Dermis blood vessel endothelial cell (primary cell): ENCODE data around the gene SMPDL3A. TPM values are rescaled to one million over a fixed set of nuclear protein-coding genes. Genes with fewer than 3 reads are reported as not detected.
"Not testable (repeated sequence)": the region's sequence is repeated elsewhere in the genome, so short reads cannot be mapped to it uniquely, and the experiment has no call there.

Experiments used
- DNase-seq: peaks from one replicate; pipeline ENCODE4 v3.0.0; 2010
- total RNA-seq: library from RNA; depleted of rRNA; stranded (reverse); fragments of >200 nt; gene quantifications from 2 replicates; pipeline ENCODE4 v1.2.3, GENCODE V29; 2014

SMPDL3A gene
- 4.8 and 6.3 TPM in 2 replicates for total RNA-seq

- DNase-seq = peak; percentile 71
These were observed at the start of gene SMPDL3A for GRCh38 chr6:122789182-122790027. Gene SMPDL3A (plus strand): TSS chr6:122789258. CDS start chr6:122789347, 89 bp downstream.

GRCh38 chr6:122740091-122740490, 49.0 kb upstream of the SMPDL3A start:
- DNase-seq = no peak

GRCh38 chr6:122740936-122741335, 48.1 kb upstream of the SMPDL3A start:
- no peak for DNase-seq

- DNase-seq = peak; percentile 3
These were observed 44.8 kb upstream of the SMPDL3A start for GRCh38 chr6:122744247-122744646.

- DNase-seq = not testable (repeated sequence)
These were observed 44.2 kb upstream of the SMPDL3A start for GRCh38 chr6:122744856-122745255.

GRCh38 chr6:122746688-122747087, 42.4 kb upstream of the SMPDL3A start:
- no peak for DNase-seq

- DNase-seq = no peak
These were observed 41.5 kb upstream of the SMPDL3A start for GRCh38 chr6:122747573-122747972.

- DNase-seq = not testable (repeated sequence)
These were observed 40.1 kb upstream of the SMPDL3A start for GRCh38 chr6:122748945-122749344.

GRCh38 chr6:122749451-122750050, 39.5 kb upstream of the SMPDL3A start:
- DNase-seq = no peak

GRCh38 chr6:122751326-122751725, 37.7 kb upstream of the SMPDL3A start:
- DNase-seq = no peak

- no peak for DNase-seq
These were observed 36.6 kb upstream of the SMPDL3A start for GRCh38 chr6:122752459-122752858.

- DNase-seq = no peak
These were observed 35.9 kb upstream of the SMPDL3A start for GRCh38 chr6:122753000-122753687.

- no peak for DNase-seq
These were observed 35.4 kb upstream of the SMPDL3A start for GRCh38 chr6:122753688-122754056.

GRCh38 chr6:122754191-122754731, 34.8 kb upstream of the SMPDL3A start:
- DNase-seq = no peak

GRCh38 chr6:122755901-122756300, 33.2 kb upstream of the SMPDL3A start:
- DNase-seq = no peak

- DNase-seq = no peak
These were observed 30.1 kb upstream of the SMPDL3A start for GRCh38 chr6:122758927-122759334.

- no peak for DNase-seq
These were observed 28.7 kb upstream of the SMPDL3A start for GRCh38 chr6:122760330-122760729.

GRCh38 chr6:122766256-122766655, 22.8 kb upstream of the SMPDL3A start:
- no peak for DNase-seq

- DNase-seq = no peak
These were observed 18.0 kb upstream of the SMPDL3A start for GRCh38 chr6:122770835-122771601.

GRCh38 chr6:122772724-122773415, 16.2 kb upstream of the SMPDL3A start:
- no peak for DNase-seq

- no peak for DNase-seq
These were observed 13.1 kb upstream of the SMPDL3A start for GRCh38 chr6:122775975-122776374.

- DNase-seq = no peak
These were observed 10.8 kb upstream of the SMPDL3A start for GRCh38 chr6:122778302-122778701.
